ENCODE data around the gene RNASE4. TPM values are rescaled to one million over a fixed set of nuclear protein-coding genes. Genes with fewer than 3 reads are reported as not detected.

Gene RNASE4
- total RNA-seq, 2 donors from 2014 or later, result 41.8 to 47.5 TPM

- Histone ChIP-seq H3K4me3 (no peak overlapping the region), H3K27ac (no peak overlapping the region), H3K27me3 (no peaks in the 10 kb centered on the region), H3K36me3 (replicated peaks in 1 of 2; ENCODE audit: insufficient read depth in 1 of 2, low read depth in 2 of 2) (no peaks in the 10 kb centered on the region), H3K4me1 (no peaks in the 10 kb centered on the region), H3K9me3 (no peaks in the 10 kb centered on the region)
- ATAC-seq (no peak), DNase-seq (no peak)
- WGBS, 2 donors, result 86 to 91% methylated on average over 1 of the region's 1 CpG
- intact Hi-C loops (cut with DNase I), result no loop called here
- TF ChIP-seq CTCF (IDR thresholded peaks at IDR 0.05) (no peak), POLR2A (IDR thresholded peaks at IDR 0.05) (no peak)
Measured at GRCh38 chr14:20645481-20645880, 38.9 kb upstream of the RNASE4 start.

GRCh38 chr14:20652996-20653975 lies 31.1 kb upstream of the RNASE4 start:
- Histone ChIP-seq H3K4me3 (no peak overlapping the region), H3K27ac (no peak overlapping the region), H3K4me1 (peaks cover 6% of the 10 kb centered on the region), H3K27me3 (peaks cover 0 to 31% of the 10 kb centered on the region in 2 donors), H3K36me3 (replicated peaks in 1 of 2; ENCODE audit: insufficient read depth in 1 of 2, low read depth in 2 of 2) (no peaks in the 10 kb centered on the region), H3K9me3 (no peaks in the 10 kb centered on the region)
- TF ChIP-seq POLR2A (IDR thresholded peaks at IDR 0.05) (no peak), CTCF (IDR thresholded peaks at IDR 0.05) (no peak)
- WGBS, 2 donors, result 1 to 4% methylated on average over 33 to 39 of the region's 39 CpGs
- ATAC-seq, result no peak
- peak in 3 of 4 donors; percentile 20 to 29 (median 27) for DNase-seq
- intact Hi-C loops (cut with DNase I), result no loop called here

GRCh38 chr14:20655851-20656250 lies 28.5 kb upstream of the RNASE4 start:
- intact Hi-C loops (cut with DNase I), result no loop called here
- WGBS, 2 donors, result 78 to 82% methylated on average over 4 of the region's 4 CpGs

GRCh38 chr14:20656274-20656673 lies 28.1 kb upstream of the RNASE4 start:
- intact Hi-C loops (cut with DNase I), result no loop called here
- Histone ChIP-seq H3K4me3 (no peak overlapping the region), H3K27ac (no peak overlapping the region), H3K36me3 (replicated peaks in 1 of 2; ENCODE audit: insufficient read depth in 1 of 2, low read depth in 2 of 2) (no peaks in the 10 kb centered on the region), H3K27me3 (peaks cover 0 to 30% of the 10 kb centered on the region in 2 donors), H3K4me1 (peaks cover 6% of the 10 kb centered on the region), H3K9me3 (no peaks in the 10 kb centered on the region)
- 64% methylated on average over 4 of the region's 4 CpGs for WGBS, 2 donors
- DNase-seq (no peak), ATAC-seq (no peak)
- TF ChIP-seq POLR2A (IDR thresholded peaks at IDR 0.05) (no peak), CTCF (IDR thresholded peaks at IDR 0.05) (no peak)

More at GRCh38 chr14:20655851-20656250, 28.5 kb upstream of the RNASE4 start:
- TF ChIP-seq POLR2A (IDR thresholded peaks at IDR 0.05) (no peak), CTCF (IDR thresholded peaks at IDR 0.05) (no peak)
- H3K9me3 ChIP-seq, result no peaks in the 10 kb centered on the region
- ATAC-seq (no peak), DNase-seq (no peak)
- peaks cover 0 to 31% of the 10 kb centered on the region in 2 donors for H3K27me3 ChIP-seq
- H3K36me3 ChIP-seq (replicated peaks in 1 of 2; ENCODE audit: insufficient read depth in 1 of 2, low read depth in 2 of 2), result no peaks in the 10 kb centered on the region
- peaks cover 6% of the 10 kb centered on the region for H3K4me1 ChIP-seq
- no peak overlapping the region for H3K27ac ChIP-seq
- H3K4me3 ChIP-seq, result no peak overlapping the region
